ENCODE results near the gene GRIK5.

DNA sequence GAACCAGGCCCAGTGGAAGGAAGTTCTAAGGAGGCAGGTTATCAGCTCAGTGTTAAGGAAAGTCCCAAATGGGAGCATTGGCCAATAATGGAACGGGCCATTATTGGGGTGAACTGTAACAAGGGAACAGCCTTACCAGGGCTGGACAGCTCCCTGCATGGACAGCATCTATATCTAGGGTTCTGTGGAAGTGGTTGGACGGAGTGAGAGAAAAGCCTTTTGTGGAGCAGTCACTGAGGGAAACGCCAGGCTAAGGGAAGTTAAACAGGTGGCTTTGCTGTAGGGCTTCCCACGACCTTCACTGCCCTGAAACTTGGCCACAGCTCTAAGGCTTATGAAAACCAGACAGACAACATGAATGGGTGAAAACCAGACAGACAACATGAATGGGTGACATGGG is 45.2 kb upstream of the GRIK5 start:
- TF ChIP-seq, protein P1, sequence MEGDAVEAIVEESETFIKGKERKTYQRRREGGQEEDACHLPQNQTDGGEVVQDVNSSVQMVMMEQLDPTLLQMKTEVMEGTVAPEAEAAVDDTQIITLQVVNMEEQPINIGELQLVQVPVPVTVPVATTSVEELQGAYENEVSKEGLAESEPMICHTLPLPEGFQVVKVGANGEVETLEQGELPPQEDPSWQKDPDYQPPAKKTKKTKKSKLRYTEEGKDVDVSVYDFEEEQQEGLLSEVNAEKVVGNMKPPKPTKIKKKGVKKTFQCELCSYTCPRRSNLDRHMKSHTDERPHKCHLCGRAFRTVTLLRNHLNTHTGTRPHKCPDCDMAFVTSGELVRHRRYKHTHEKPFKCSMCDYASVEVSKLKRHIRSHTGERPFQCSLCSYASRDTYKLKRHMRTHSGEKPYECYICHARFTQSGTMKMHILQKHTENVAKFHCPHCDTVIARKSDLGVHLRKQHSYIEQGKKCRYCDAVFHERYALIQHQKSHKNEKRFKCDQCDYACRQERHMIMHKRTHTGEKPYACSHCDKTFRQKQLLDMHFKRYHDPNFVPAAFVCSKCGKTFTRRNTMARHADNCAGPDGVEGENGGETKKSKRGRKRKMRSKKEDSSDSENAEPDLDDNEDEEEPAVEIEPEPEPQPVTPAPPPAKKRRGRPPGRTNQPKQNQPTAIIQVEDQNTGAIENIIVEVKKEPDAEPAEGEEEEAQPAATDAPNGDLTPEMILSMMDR (conservative IDR thresholded peaks at IDR 0.05; ENCODE audit: low read length), result no peak
- TF ChIP-seq EZH2phosphoT487 (IDR thresholded peaks at IDR 0.05; ENCODE audit: borderline replicate concordance), result no peak
